NCI-H526 (cell line): ENCODE data around the gene CHI3L1.

Source experiments
- DNase-seq, 2 experiments: peaks; one replicate each; lab custom pipeline; 2025; lab: John Stamatoyannopoulos, UW

Gene CHI3L1

GRCh38 chr1:203168991-203169390, 17.5 kb downstream of the CHI3L1 start:
- no peak for DNase-seq

GRCh38 chr1:203168256-203168786, 18.2 kb downstream of the CHI3L1 start:
- no peak for DNase-seq

GRCh38 chr1:203167913-203168200, 18.6 kb downstream of the CHI3L1 start:
- no peak for DNase-seq

- DNase-seq: no peak
Measured at GRCh38 chr1:203167026-203167912, 19.2 kb downstream of the CHI3L1 start.

GRCh38 chr1:203166192-203166940, 20.1 kb downstream of the CHI3L1 start:
- no peak for DNase-seq

- DNase-seq: no peak
Measured at GRCh38 chr1:203165800-203166161, 20.7 kb downstream of the CHI3L1 start.

GRCh38 chr1:203165101-203165799, 21.3 kb downstream of the CHI3L1 start:
- DNase-seq: no peak

- DNase-seq: no peak
Measured at GRCh38 chr1:203163891-203164635, 22.4 kb downstream of the CHI3L1 start.

GRCh38 chr1:203162403-203162802, 24.1 kb downstream of the CHI3L1 start:
- no peak for DNase-seq

- no peak for DNase-seq
Measured at GRCh38 chr1:203161703-203162102, 24.8 kb downstream of the CHI3L1 start.

- no peak for DNase-seq
Measured at GRCh38 chr1:203161175-203161574, 25.3 kb downstream of the CHI3L1 start.

GRCh38 chr1:203159844-203160243, 26.7 kb downstream of the CHI3L1 start:
- DNase-seq: no peak

GRCh38 chr1:203158960-203159665, 27.4 kb downstream of the CHI3L1 start:
- no peak for DNase-seq

GRCh38 chr1:203158423-203158822, 28.1 kb downstream of the CHI3L1 start:
- no peak for DNase-seq

GRCh38 chr1:203156280-203156679, 30.2 kb downstream of the CHI3L1 start:
- no peak for DNase-seq

- DNase-seq: no peak
Measured at GRCh38 chr1:203153989-203154821, 32.3 kb downstream of the CHI3L1 start.

GRCh38 chr1:203153051-203153988, 33.2 kb downstream of the CHI3L1 start:
- no peak for DNase-seq

- DNase-seq: no peak
Measured at GRCh38 chr1:203152158-203153034, 34.1 kb downstream of the CHI3L1 start.
